NCI-H2196 treated with DMSO at 0.1 percent for 48 hours (cell line): ENCODE results near the gene TM9SF2.
"Not testable (repeated sequence)": the region's sequence is repeated elsewhere in the genome, so short reads cannot be mapped to it uniquely, and the experiment has no call there.

ENCODE experiments used
- DNase-seq: peaks from one replicate; lab custom pipeline; 2025; ENCODE audit not compliant: unreplicated experiment; lab: John Stamatoyannopoulos, UW

The TM9SF2 gene

DNA sequence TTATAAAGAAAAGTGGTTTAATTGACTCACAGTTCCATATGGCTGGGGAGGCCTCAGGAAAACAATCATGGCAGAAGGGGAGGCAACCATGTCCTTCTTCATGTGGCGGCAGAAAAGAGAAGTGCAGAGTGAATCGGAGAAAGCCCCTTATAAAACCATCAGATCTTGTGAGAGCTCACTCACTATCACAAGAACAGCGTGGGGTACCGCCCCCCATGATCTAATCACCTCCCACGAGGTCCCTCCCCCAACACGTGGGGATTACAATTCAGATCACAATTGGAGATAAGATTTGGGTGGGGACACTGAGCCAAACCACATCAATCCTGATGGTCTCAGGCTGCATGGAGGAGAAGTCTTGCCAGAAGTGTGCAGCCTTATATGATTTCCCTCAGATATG lies 26.0 kb downstream of the TM9SF2 start:
- no peak for DNase-seq

GRCh38 chr13:99528547-99528946 lies 27.3 kb downstream of the TM9SF2 start:
- DNase-seq = no peak

- DNase-seq = no peak
Measured at GRCh38 chr13:99536023-99536422, 34.8 kb downstream of the TM9SF2 start.

DNA sequence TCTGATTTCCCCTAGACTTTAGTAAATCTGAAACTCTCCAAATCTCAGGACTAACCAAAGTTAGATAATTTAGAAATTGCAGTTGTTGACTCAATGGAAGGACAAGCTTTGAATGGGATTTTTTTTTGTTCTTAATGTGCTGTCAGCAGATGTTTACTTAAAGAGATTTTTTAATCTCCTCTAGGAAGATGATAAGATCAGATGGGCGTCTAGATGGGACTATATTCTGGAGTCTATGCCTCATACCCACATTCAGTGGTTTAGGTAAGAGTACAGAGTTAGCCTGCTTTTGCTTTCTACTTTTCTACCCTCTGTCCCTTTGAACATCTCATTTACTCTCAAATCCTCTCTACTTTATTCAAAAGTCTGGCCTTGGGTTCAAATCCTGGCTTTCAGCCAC lies 39.3 kb downstream of the TM9SF2 start:
- DNase-seq = no peak

DNA sequence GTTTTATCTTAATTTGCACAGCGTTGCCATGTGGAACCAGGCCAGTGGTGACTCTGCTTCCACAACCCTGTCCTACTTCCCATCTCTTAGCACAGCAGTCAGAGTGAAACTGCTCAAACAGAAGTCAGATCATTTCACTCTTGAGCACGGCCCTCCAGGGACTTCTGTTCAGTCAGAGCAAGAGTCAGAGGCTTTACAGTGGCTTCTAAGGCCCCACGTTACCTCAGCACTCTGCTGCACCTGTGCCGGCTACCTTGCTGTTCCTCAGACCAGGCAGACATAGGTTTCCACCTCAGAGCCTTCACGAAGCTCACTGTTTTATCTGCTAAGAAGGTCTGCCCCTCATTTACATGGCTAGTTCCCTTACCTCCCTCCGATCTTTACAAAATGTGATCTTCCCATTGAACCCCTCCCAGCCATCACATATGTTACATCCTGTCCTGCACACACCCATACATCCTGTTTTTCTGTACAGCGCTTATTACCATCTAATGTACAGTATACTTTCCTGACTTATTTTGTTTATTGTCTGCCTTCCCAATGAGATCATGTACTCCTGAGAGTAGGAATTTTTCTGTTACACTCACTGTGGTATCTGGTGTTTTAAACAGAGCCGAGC lies 41.6 kb downstream of the TM9SF2 start:
- no peak for DNase-seq

DNA sequence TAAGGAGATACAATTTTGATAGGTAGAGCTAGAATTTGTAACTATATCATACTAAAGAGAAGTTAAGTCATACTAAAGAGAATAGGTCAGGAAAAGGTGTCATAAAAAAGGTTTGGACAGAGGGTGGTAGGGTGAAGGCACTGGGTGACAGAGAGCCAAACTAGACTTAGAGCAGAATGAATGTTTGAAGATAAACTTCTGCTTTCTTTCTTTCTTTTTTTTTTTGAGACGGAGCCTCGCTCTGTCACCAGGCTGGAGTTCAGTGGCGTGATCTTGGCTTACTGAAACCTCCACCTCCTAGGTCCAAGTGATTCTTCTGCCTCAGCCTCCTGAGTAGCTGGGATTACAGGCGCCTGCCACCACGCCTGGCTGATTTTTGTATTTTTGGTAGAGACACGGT lies 44.1 kb downstream of the TM9SF2 start:
- DNase-seq = no peak

- DNase-seq = no peak
Measured at GRCh38 chr13:99545979-99546378, 44.7 kb downstream of the TM9SF2 start.

GRCh38 chr13:99546878-99547277 lies 45.6 kb downstream of the TM9SF2 start:
- no peak for DNase-seq

DNA sequence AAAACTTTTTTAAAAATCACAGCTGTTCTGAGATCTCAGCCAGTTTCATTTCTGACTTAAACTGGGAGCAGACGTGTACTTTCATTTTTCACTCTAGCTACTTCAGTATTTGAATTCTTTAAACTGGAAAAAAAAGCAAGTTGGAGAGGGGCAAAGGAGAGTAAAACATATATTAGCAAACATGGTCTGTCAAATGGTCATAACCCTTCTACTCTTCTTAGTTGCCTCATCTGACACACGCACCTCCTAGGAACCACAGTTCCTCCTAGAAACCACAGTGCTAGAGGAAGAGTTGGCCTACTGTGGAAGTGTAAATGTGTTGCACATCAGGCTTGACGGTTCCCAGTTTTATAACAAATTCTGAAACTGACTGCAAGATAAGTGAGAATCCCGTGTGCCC lies 47.2 kb downstream of the TM9SF2 start:
- no peak for DNase-seq

GRCh38 chr13:99553033-99553432 lies 51.8 kb downstream of the TM9SF2 start:
- no peak for DNase-seq

DNA sequence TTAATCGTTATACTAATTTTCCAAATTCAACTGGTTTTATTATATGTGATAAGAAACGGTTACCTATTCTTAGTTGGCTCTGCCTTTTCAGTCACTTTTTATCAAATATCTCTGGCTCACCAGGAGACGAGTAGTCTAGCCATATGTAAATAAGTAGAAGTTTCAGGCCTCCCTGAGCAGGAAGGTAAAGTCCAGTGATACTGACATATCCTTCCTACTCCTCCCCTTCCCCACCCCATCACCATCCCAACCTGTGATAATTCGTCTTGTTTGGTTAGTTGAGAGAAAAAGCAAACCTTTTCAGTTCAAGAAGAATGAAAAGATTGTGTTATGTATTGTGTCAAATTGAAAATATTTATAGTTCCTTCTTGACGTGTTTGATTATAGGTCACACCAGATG lies 53.9 kb downstream of the TM9SF2 start:
- DNase-seq = no peak

DNA sequence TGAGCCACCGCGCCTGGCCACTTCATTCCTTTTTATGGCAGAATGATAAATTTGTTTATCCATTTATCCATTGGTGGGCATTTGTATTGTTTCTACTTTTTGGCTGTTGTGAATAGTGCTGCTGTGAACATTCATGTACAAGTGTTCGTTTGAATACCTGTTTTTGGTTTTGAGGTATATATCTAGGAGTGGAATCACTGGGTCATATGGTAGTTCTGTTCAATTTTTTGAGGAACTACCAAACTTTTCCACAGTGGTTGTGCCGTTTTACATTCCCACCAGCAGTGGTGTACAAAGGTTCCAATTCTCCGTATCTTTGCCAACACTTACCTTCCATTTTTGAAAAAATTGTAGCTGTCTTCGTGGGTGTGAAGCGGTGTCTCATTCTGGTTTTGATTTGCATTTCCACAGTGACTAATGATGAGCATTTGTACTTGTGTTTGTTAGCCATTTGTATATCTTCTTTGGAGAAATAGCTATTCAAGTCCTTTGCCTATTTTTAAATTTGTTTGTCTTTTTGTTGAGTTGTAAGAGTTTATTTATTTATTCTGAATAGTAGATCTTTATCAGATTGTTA lies 55.7 kb downstream of the TM9SF2 start:
- no peak for DNase-seq

DNA sequence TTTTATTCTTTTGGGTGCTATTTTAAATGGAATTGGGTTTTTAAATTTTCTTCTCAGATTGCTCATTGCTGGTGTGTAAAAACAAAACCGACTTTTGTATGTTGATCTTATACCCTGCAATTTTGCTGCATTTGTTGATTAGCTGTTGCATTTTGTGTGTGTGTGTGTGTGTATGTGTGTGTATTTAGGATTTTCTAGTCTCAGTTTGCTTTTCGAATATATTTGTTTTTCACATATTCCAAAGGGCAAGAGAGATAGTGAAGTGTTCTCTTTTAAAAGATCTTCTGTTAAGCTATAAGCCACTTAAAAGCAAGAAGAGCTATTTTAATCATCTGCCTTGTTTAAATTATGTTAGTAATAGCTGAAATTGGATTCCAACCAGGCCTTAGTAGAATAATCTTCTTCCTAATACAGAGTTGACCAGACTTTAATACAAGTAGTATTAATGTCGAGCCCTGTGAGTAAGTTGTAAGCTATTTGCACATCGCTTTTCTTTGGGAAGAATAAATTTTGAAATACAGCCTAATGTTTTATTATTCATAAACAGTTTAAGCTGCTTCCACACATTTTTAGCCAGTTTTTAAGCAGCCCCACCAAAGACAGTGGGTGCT lies 57.4 kb downstream of the TM9SF2 start:
- DNase-seq = no peak

GRCh38 chr13:99559560-99559959 lies 58.3 kb downstream of the TM9SF2 start:
- no peak for DNase-seq

DNA sequence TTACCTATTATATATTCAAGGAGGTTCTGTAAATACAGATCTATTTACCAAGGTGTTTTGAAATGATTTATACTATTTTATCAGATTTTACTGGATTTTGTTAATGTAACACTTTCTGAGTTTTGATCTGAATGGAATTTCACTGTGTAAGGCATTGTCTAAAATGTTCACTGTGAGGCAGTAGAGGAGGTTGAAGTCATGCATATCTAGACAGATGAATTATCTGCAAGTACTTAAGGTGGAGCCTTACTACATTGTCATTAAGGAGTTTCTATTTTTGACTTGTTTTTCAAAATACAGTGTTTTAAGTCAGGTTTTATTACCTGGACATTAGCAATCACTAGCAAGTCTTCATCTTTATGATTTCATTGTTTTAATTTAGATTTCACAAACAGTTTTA lies 62.1 kb downstream of the TM9SF2 start:
- no peak for DNase-seq

DNA sequence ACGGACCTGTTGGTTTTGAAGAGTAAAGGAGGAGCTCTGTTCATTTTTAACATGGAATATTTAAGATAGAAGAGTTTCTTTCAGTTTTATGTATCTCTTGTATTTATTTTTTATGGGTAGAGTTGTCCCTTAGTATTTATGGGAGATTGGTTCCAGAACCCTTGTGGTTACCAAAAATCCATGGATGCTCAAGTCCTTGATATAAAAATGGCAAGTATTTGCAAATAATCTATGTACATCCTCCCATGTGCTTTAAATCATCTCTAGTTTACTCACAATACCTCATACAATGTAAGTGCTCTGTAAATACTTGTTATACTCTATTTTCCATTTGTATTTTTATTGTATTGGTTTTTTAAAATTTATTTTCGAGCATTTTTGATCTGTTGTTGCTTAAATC lies 63.1 kb downstream of the TM9SF2 start:
- no peak for DNase-seq

DNA sequence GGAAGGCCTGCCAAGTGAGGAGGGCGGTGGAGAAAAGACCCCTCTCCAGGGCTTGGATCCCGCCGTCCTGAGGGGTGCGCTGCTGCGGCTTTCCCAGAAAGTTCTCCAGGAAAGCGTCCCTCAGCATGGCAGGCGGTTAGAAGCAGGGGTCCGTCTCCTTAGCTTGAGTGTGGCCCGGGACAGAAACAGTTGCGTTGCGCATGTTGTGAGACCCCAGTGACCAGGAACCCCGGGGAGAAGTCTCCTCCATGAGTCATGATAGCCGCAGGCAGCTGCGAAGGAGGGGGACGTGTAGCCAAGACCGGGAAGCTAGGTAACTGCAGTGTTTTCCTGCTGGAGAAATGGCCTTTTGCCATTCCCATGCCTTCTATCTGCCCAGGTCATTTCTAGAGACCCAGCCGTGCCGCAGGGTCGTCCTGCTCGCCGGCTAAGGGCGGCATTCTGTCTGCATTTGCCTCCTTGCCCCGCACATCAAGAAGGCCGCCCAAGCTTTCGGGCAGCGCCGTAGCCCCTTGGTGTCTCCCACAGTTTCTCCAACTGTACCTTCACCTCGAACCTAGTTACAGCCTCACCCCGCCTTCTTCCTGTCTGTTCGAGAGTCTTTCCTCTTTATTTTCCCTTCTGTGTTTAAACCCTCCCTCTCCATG lies 64.3 kb downstream of the TM9SF2 start:
- no peak for DNase-seq

GRCh38 chr13:99566125-99567083 lies 65.1 kb downstream of the TM9SF2 start:
- no peak for DNase-seq

- DNase-seq = not testable (repeated sequence)
Measured at GRCh38 chr13:99568901-99569300, 67.6 kb downstream of the TM9SF2 start.

GRCh38 chr13:99572131-99572530 lies 70.9 kb downstream of the TM9SF2 start:
- no peak for DNase-seq

- no peak for DNase-seq
Measured at GRCh38 chr13:99572921-99573320, 71.6 kb downstream of the TM9SF2 start.
